ENCODE data around the gene SIGLEC5. TPM values are rescaled to one million over a fixed set of nuclear protein-coding genes. Genes with fewer than 3 reads are reported as not detected.

SIGLEC5 gene
- total and polyA plus RNA-seq, 2 of the 13 experiments (the other 11 are each of a cell fraction or from before 2014, with no cell fraction given): not detected

GRCh38 chr19:51607920-51608562 is 22.2 kb downstream of the SIGLEC5 start (continued):
- TF ChIP-seq ZNF142 (CRISPR knock-in tag; IDR thresholded peaks at IDR 0.05) (peak; percentile 77; the same call in 1 of the 2 replicates), MYC (CRISPR knock-in tag; IDR thresholded peaks at IDR 0.05; ENCODE audit: borderline replicate concordance) (peak; percentile 53; the same call in 1 of the 2 replicates), HNF4G (IDR thresholded peaks at IDR 0.05; ENCODE audit: borderline replicate concordance, low read depth, low read length) (no peak), HNF4G (CRISPR knock-in tag; IDR thresholded peaks at IDR 0.05; ENCODE audit: borderline replicate concordance, low read depth) (0 out of 2 replicates have a peak, but pooled peaks have one; percentile 21), NFKB2 (CRISPR knock-in tag; IDR thresholded peaks at IDR 0.05; ENCODE audit: borderline replicate concordance) (peak; percentile 94), ZNF644 (CRISPR knock-in tag; IDR thresholded peaks at IDR 0.05; ENCODE audit: low read depth) (peak; percentile 81), SMAD3 (CRISPR knock-in tag; IDR thresholded peaks at IDR 0.05) (peak; percentile 95), TP53 (CRISPR knock-in tag; conservative IDR thresholded peaks at IDR 0.05) (peak; percentile 89), ZMYM2 (CRISPR knock-in tag; IDR thresholded peaks at IDR 0.05) (no peak), DMAP1 (CRISPR knock-in tag; IDR thresholded peaks at IDR 0.05) (no peak), ZNF768 (CRISPR knock-in tag; IDR thresholded peaks at IDR 0.05) (peak; percentile 64; the same call in 1 of the 2 replicates), FOXK1 (CRISPR knock-in tag; IDR thresholded peaks at IDR 0.05; ENCODE audit: borderline replicate concordance, low read depth) (peak; percentile 78; the same call in 1 of the 2 replicates), RARG (CRISPR knock-in tag; IDR thresholded peaks at IDR 0.05; ENCODE audit: low read depth) (no peak), ZNF724P (CRISPR knock-in tag; IDR thresholded peaks at IDR 0.05; ENCODE audit: borderline replicate concordance) (peak; percentile 33; the same call in 1 of the 2 replicates), ZBTB44 (CRISPR knock-in tag; IDR thresholded peaks at IDR 0.05) (peak; percentile 96), NR2F2 (IDR thresholded peaks at IDR 0.05; ENCODE audit: borderline replicate concordance, low read depth) (no peak), TRIM24 (CRISPR knock-in tag; IDR thresholded peaks at IDR 0.05) (no peak), SALL1 (CRISPR knock-in tag; IDR thresholded peaks at IDR 0.05) (peak; percentile 97), ZBTB21 (CRISPR knock-in tag; IDR thresholded peaks at IDR 0.05) (peak; percentile 42; the same call in 1 of the 2 replicates), FOXA1 (IDR thresholded peaks at IDR 0.05) (no peak), FOXA1 (CRISPR knock-in tag; IDR thresholded peaks at IDR 0.05) (no peak), ZFY (CRISPR knock-in tag; IDR thresholded peaks at IDR 0.05) (no peak), EZH2 (conservative IDR thresholded peaks at IDR 0.05; ENCODE audit: low read depth, low read length) (no peak)
- TF ChIP-seq, protein P1, sequence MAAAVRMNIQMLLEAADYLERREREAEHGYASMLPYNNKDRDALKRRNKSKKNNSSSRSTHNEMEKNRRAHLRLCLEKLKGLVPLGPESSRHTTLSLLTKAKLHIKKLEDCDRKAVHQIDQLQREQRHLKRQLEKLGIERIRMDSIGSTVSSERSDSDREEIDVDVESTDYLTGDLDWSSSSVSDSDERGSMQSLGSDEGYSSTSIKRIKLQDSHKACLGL (CRISPR knock-in tag; IDR thresholded peaks at IDR 0.05): peak; percentile 77; the same call in 1 of the 2 replicates
